Activated CD4-positive, alpha-beta T cell treated with anti-CD3 and anti-CD28 coated beads for 1 hour (primary cell): Measurements from ENCODE around the gene KDF1.
"Not testable (repeated sequence)": the region's sequence is repeated elsewhere in the genome, so short reads cannot be mapped to it uniquely, and the experiment has no call there.

Experiments used
- DNase-seq: peaks from one replicate; pipeline ENCODE4 v3.0.0-alpha.2; 2020

KDF1 gene

DNA sequence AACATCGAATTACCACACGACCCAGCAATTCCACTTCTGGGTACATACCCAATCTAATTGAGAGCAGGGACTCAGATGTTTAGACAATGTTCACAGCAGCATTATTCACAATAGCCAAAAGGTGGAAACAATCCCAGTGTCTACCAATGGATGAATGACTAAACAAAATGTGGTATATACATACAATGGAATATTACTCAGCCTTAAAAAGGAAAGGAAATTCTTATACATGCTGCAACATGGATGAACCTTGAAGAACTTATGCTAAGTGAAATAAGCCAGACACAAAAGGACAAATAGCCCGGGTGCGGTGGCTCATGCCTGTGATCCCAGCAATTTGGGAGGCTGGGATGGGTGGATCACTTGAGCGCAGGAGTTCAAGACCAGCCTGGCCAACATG, 6.9 kb downstream of the KDF1 start:
- DNase-seq, result no peak

GRCh38 chr1:26951821-26952497, 8.3 kb downstream of the KDF1 start:
- DNase-seq, result no peak

DNA sequence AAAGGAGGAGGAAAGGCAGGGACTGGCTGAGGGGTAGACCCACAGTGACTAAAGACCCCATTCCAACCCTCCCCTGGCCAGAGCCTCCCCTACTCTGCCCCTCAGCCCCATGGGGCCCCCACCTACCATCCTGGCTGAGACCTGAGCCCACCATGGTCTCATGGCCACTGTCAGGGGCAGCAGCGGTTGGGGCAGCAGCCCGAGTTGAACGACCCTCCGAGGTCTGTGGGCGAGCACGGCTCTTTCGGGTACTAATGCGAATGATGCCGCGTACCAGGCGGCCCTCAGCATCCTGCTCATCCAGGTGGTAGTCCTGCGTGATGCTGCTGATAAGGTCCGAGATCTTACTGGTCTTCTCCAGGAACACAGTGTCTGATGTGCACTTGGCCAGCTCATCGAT, 9.1 kb downstream of the KDF1 start:
- no peak for DNase-seq

GRCh38 chr1:26950602-26951001, 9.7 kb downstream of the KDF1 start:
- DNase-seq, result no peak

DNA sequence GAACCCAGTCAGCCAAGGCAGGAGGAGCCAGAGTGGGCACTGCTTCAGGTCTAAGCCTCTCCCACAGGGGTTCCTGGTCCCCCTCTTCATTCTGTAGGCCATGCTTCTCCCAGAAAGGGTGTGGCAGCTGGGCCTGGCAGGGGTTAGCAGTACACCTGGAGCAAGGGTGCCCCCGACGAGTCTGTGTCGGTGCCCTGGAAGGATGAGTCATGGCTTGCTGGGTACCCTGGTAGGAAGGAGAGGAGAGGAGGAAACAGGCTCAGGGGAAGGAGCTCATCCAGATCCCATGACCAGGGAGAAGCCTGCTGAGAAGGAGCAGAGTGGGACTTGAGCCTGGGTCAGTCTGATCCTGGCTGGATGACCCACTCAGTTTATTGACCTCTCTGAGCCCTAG, 10.3 kb downstream of the KDF1 start:
- DNase-seq, result no peak

GRCh38 chr1:26949266-26949925, 10.9 kb downstream of the KDF1 start:
- DNase-seq, result no peak

DNA sequence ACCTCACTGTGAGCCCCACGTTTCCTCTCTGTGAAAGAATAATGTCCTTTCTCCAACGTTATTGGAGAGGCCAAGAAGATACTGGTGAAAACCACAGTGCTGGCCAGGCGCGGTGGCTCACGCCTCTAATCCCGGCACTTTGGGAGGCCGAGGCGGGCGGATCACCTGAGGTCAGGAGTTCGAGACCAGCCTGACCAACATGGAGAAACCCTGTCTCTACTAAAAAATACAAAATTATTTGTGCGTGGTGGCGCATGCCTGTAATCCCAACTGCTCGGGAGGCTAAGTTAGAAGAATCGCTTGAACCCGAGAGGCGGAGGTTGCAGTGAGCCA, 11.6 kb downstream of the KDF1 start:
- DNase-seq, result not testable (repeated sequence)

- no peak for DNase-seq
Measured at GRCh38 chr1:26946270-26946669, 14.0 kb downstream of the KDF1 start.

- no peak for DNase-seq
Measured at GRCh38 chr1:26945728-26946127, 14.5 kb downstream of the KDF1 start.

DNA sequence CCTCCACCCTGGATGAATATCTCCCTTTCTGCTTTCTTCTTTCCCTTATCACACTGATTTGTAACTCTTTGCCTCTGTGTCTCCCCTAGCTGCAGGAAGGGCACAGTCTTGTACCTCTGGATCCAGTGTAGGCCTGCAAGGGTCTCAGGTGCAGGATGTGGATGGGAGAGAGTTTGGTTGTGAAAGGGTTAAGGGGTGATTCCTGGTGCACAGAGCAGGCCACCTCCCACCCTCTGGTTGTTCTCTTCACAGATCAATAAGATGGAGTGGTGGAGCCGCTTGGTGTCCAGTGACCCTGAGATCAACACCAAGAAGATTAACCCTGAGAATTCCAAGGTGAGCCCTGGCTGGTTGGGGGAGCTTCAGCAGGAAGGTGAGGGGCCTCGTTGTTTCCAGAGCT, 15.1 kb downstream of the KDF1 start:
- no peak for DNase-seq

DNA sequence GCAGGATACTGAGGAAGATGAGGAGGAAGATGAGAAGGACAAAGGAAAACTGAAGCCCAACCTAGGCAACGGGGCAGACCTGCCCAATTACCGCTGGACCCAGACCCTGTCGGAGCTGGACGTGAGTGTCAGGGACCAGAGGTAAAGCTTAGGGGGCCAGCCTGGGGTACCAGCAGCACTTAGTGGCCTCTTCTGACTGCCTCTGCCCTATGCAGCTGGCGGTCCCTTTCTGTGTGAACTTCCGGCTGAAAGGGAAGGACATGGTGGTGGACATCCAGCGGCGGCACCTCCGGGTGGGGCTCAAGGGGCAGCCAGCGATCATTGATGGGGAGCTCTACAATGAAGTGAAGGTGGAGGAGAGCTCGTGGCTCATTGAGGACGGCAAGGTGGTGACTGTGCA, 17.6 kb downstream of the KDF1 start:
- DNase-seq, result no peak

DNA sequence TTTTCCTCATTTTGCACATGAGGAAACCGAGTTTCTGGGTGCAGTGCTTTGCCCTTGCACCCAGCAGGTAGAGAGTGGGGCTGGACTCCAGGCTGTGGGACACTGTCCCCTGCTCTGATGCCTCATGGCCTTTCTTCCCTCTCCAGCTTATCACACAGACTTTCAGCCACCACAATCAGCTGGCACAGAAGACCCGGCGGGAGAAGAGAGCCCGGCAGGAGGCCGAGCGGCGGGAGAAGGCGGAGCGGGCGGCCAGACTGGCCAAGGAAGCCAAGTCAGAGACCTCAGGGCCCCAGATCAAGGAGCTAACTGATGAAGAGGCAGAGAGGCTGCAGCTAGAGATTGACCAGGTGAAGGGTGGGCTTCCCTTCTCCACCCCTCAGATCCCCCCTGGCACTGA, 19.0 kb downstream of the KDF1 start:
- no peak for DNase-seq

DNA sequence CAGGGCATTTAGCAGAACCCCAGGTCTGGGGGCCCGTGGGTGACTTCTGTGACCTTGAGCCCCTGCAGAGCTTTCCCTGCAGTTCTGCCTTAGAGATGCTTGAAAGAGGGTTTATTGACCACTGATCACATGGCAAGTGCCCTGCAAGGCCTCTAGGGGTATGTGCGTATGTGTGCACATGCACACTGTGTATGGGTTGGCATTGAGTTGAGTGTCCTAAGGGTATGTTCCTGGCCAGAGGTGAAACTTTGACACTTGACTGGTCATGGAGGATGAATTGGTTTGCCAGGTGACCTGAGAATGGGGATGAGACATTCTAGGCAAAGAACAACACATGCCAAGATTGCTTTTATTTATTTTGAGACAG, 21.6 kb downstream of the KDF1 start:
- no peak for DNase-seq

GRCh38 chr1:26938004-26938658, 22.1 kb downstream of the KDF1 start:
- no peak for DNase-seq

DNA sequence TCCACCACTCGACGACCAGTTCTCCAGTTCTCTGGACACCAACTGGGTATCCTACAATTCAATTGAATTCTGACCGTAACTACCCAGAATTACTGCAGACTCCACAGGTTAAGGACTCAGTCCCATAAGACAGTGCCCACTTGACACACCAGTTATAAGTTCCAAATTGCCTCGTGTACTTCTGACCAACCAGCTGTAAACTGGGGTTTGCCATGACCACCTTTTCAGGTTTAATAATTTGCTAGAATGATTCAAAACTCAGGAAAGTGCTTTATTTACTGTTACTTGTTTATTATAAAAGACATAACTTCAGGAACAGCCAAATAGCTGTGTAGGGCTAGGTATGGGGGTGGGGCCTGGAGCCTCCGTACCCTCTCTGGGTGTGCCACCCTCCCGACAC, 23.4 kb downstream of the KDF1 start:
- no peak for DNase-seq

DNA sequence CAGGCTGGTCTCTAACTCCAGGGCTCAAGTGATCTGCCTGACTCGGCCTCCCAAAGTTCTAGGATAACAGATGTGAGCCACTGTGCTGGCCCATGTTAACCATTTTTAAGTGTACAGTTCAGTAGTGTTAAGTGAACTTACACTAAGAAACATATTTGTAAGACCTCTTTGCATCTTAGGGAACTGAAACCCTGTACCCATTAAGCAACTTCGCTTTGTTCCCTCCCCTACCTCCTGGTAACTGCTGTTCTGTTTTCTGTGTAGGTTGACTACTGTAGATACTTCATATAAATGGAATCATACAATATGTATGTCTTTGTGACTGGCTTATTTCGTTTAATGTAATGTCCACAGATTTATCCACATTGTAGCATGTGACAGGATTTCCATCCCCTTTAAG, 27.7 kb downstream of the KDF1 start:
- DNase-seq, result no peak

- DNase-seq, result no peak
Measured at GRCh38 chr1:26923711-26924110, 36.6 kb downstream of the KDF1 start.

DNA sequence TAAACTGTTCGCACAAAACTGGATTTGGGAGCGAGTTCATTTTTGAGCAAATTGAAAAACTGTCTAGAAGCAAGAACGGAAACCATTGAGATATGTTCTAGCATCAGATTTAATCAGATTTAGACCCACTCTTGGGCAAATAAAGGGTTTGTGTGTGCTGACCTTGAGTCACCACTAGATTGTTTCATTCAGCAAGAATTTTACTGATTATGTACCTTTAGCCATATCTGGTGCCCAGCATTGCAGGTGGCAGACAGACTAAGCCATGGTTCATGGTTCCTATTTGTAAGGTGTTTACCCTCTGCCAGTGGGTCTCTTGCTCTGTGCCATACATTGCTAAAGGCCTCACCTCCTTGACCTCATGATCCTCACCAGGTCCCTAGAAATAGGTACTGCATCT, 37.4 kb downstream of the KDF1 start:
- no peak for DNase-seq

- DNase-seq, result no peak
Measured at GRCh38 chr1:26922431-26922729, 37.9 kb downstream of the KDF1 start.

DNA sequence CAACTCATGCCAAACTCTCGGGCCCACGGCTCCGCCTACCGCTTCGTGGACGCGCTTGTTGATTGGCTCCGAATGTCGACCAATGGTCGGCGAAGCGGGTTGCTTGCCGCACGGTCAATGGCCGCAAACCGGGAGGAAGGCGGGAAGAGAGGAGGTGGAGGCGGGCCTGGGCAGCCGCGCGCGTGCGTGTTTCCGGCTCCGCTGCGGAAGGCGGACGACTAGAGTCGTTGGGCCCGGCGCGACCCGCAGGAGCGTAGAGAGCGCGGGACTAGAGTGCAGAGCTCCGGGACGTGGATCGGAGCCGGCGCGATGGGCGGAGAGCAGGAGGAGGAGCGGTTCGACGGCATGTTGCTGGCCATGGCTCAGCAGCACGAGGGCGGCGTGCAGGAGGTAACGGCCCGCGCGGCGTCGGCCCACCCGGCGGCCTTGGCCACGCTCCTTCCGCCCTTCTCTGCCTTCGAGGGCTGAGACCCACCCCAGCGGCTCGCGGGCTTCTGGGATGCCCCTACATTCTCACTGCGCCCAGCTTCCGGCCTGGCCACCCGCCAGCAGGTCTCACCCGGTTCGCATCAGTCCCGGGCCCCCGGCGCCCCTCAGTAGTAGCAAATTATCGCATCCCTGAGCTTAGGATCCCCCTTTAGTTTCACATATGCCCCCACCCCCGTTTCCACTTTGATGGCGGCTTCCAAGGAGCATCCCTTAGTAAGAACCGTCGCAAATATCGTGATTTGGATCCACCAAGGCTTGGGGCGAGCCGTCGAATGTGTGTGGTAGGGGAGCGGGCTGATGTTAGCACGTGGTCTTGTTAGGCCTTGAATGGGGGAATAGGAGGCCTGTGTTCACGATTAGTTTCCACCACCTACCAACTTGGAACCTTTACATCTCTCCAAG, 38.5 kb downstream of the KDF1 start, which contains the start of gene NUDC:
TSS of gene NUDC (plus strand) at position 204 of the 891 bp plus-strand sequence. CDS start at position 310, 106 bp downstream.
- peak; percentile 92 for DNase-seq

- DNase-seq, result no peak
Measured at GRCh38 chr1:26921126-26921539, 39.1 kb downstream of the KDF1 start.

GRCh38 chr1:26915204-26915842, 44.9 kb downstream of the KDF1 start:
- DNase-seq, result no peak
